ENCODE data around the gene UMOD. TPM values are rescaled to one million over a fixed set of nuclear protein-coding genes. Genes with fewer than 3 reads are reported as not detected.

UMOD gene
- polyA plus RNA-seq, 3 donors: 70.4 to 269 (median 133) TPM

GRCh38 chr16:20382202-20382948, 29.9 kb upstream of the UMOD start:
- DNase-seq (ENCODE audit: extremely low read depth in 1 of 11, low read depth in 9 of 11, low spot score in 4 of 11): no peak

- DNase-seq (ENCODE audit: extremely low read depth in 1 of 11, low read depth in 9 of 11, low spot score in 4 of 11): peak in 3 of 11 donors; percentile 28 to 52 (median 45)
Measured at GRCh38 chr16:20380782-20381181, 28.3 kb upstream of the UMOD start.

GRCh38 chr16:20377181-20377580, 24.7 kb upstream of the UMOD start:
- DNase-seq (ENCODE audit: extremely low read depth in 1 of 11, low read depth in 9 of 11, low spot score in 4 of 11): no peak

GRCh38 chr16:20372701-20373100, 20.2 kb upstream of the UMOD start:
- DNase-seq (ENCODE audit: extremely low read depth in 1 of 11, low read depth in 9 of 11, low spot score in 4 of 11): no peak

GRCh38 chr16:20369452-20370054, 17.0 kb upstream of the UMOD start:
- no peak for DNase-seq (ENCODE audit: extremely low read depth in 1 of 11, low read depth in 9 of 11, low spot score in 4 of 11)

- no peak for DNase-seq (ENCODE audit: extremely low read depth in 1 of 11, low read depth in 9 of 11, low spot score in 4 of 11)
Measured at GRCh38 chr16:20364051-20364450, 11.5 kb upstream of the UMOD start.

- no peak for DNase-seq (ENCODE audit: extremely low read depth in 1 of 11, low read depth in 9 of 11, low spot score in 4 of 11)
Measured at GRCh38 chr16:20363191-20363590, 10.7 kb upstream of the UMOD start.

- no peak for DNase-seq (ENCODE audit: extremely low read depth in 1 of 11, low read depth in 9 of 11, low spot score in 4 of 11)
Measured at GRCh38 chr16:20359997-20360396, 7.5 kb upstream of the UMOD start.

- no peak for DNase-seq (ENCODE audit: extremely low read depth in 1 of 11, low read depth in 9 of 11, low spot score in 4 of 11)
Measured at GRCh38 chr16:20355114-20355782, 2.7 kb upstream of the UMOD start.

- DNase-seq (ENCODE audit: extremely low read depth in 1 of 11, low read depth in 9 of 11, low spot score in 4 of 11): no peak
Measured at GRCh38 chr16:20353379-20353778, 864 bp upstream of the UMOD start.

GRCh38 chr16:20349615-20350014, 2.9 kb downstream of the UMOD start:
- DNase-seq (ENCODE audit: extremely low read depth in 1 of 11, low read depth in 9 of 11, low spot score in 4 of 11): no peak

- DNase-seq (ENCODE audit: extremely low read depth in 1 of 11, low read depth in 9 of 11, low spot score in 4 of 11): peak in 2 of 11 donors; percentile 4 to 6
Measured at GRCh38 chr16:20348365-20349185, 3.9 kb downstream of the UMOD start.

GRCh38 chr16:20347666-20348364, 4.7 kb downstream of the UMOD start:
- no peak for DNase-seq (ENCODE audit: extremely low read depth in 1 of 11, low read depth in 9 of 11, low spot score in 4 of 11)

GRCh38 chr16:20344611-20345010, 7.9 kb downstream of the UMOD start:
- DNase-seq (ENCODE audit: extremely low read depth in 1 of 11, low read depth in 9 of 11, low spot score in 4 of 11): no peak

- no peak for DNase-seq (ENCODE audit: extremely low read depth in 1 of 11, low read depth in 9 of 11, low spot score in 4 of 11)
Measured at GRCh38 chr16:20339744-20340143, 12.8 kb downstream of the UMOD start.

- no peak for DNase-seq (ENCODE audit: extremely low read depth in 1 of 11, low read depth in 9 of 11, low spot score in 4 of 11)
Measured at GRCh38 chr16:20336955-20337354, 15.6 kb downstream of the UMOD start.

GRCh38 chr16:20334396-20334795, 18.1 kb downstream of the UMOD start:
- DNase-seq (ENCODE audit: extremely low read depth in 1 of 11, low read depth in 9 of 11, low spot score in 4 of 11): no peak

GRCh38 chr16:20333120-20333519, 19.4 kb downstream of the UMOD start:
- DNase-seq (ENCODE audit: extremely low read depth in 1 of 11, low read depth in 9 of 11, low spot score in 4 of 11): no peak

- DNase-seq (ENCODE audit: extremely low read depth in 1 of 11, low read depth in 9 of 11, low spot score in 4 of 11): no peak
Measured at GRCh38 chr16:20332411-20332810, 20.1 kb downstream of the UMOD start.
